Measurements from ENCODE around the gene RMC1. TPM values are rescaled to one million over a fixed set of nuclear protein-coding genes. Genes with fewer than 3 reads are reported as not detected.
A peak's percentile ranks its signal among the peaks of the same experiment; 100 is the strongest.

The RMC1 gene
- total and polyA plus RNA-seq, 2 of the 13 experiments (the other 11 are each of a cell fraction or from before 2014, with no cell fraction given) = 9.4 to 19.5 TPM

GRCh38 chr18:23556145-23556780 lies 53.0 kb downstream of the RMC1 start (continued):
- no peak for TF ChIP-seq ZFP36 (IDR thresholded peaks at IDR 0.05; ENCODE audit: borderline replicate concordance, low read depth, low read length, partially characterized antibody)
- 0 out of 2 replicates have a peak, but pooled peaks have one; percentile 57 for TF ChIP-seq IRF9 (CRISPR knock-in tag; IDR thresholded peaks at IDR 0.05; ENCODE audit: borderline replicate concordance)
- TF ChIP-seq, protein P1, sequence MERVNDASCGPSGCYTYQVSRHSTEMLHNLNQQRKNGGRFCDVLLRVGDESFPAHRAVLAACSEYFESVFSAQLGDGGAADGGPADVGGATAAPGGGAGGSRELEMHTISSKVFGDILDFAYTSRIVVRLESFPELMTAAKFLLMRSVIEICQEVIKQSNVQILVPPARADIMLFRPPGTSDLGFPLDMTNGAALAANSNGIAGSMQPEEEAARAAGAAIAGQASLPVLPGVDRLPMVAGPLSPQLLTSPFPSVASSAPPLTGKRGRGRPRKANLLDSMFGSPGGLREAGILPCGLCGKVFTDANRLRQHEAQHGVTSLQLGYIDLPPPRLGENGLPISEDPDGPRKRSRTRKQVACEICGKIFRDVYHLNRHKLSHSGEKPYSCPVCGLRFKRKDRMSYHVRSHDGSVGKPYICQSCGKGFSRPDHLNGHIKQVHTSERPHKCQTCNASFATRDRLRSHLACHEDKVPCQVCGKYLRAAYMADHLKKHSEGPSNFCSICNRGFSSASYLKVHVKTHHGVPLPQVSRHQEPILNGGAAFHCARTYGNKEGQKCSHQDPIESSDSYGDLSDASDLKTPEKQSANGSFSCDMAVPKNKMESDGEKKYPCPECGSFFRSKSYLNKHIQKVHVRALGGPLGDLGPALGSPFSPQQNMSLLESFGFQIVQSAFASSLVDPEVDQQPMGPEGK (CRISPR knock-in tag; IDR thresholded peaks at IDR 0.05) = peak; percentile 80
- peak; percentile 68; the same call in 1 of the 2 replicates for TF ChIP-seq REPIN1 (CRISPR knock-in tag; IDR thresholded peaks at IDR 0.05; ENCODE audit: borderline replicate concordance, low read depth)
- 0 out of 2 replicates have a peak, but pooled peaks have one; percentile 52 for TF ChIP-seq BRF2 (CRISPR knock-in tag; IDR thresholded peaks at IDR 0.05)
- peak; percentile 91 for TF ChIP-seq ZFX (CRISPR knock-in tag; IDR thresholded peaks at IDR 0.05; ENCODE audit: low read depth)
- no peak for TF ChIP-seq HOXA9 (CRISPR knock-in tag; IDR thresholded peaks at IDR 0.05; ENCODE audit: borderline replicate concordance)
- 0 out of 2 replicates have a peak, but pooled peaks have one; percentile 29 for TF ChIP-seq CHD2 (IDR thresholded peaks at IDR 0.05; ENCODE audit: low read depth, low read length)
- no peak for TF ChIP-seq ZC3H13 (CRISPR knock-in tag; IDR thresholded peaks at IDR 0.05)
- peak; percentile 99 for TF ChIP-seq SALL1 (CRISPR knock-in tag; IDR thresholded peaks at IDR 0.05)
- TF ChIP-seq SMC3 (IDR thresholded peaks at IDR 0.05; ENCODE audit: low read length) = peak; percentile 33; the same call in 1 of the 2 replicates
- TF ChIP-seq BATF2 (CRISPR knock-in tag; IDR thresholded peaks at IDR 0.05) = no peak
- TF ChIP-seq ZNF792 (CRISPR knock-in tag; IDR thresholded peaks at IDR 0.05) = peak; percentile 79
- TF ChIP-seq ZEB1 (IDR thresholded peaks at IDR 0.05; ENCODE audit: insufficient replicate concordance, low read depth) = peak; percentile 89
- peak; percentile 92 for TF ChIP-seq KDM6A (CRISPR knock-in tag; IDR thresholded peaks at IDR 0.05; ENCODE audit: low read depth)
- TF ChIP-seq ZNF225 (CRISPR knock-in tag; IDR thresholded peaks at IDR 0.05) = peak; percentile 78; the same call in 1 of the 2 replicates
- peak; percentile 92 for TF ChIP-seq ZBTB38 (CRISPR knock-in tag; IDR thresholded peaks at IDR 0.05)
- no peak for TF ChIP-seq FLYWCH1 (CRISPR knock-in tag; IDR thresholded peaks at IDR 0.05)
- no peak for TF ChIP-seq MAFF (IDR thresholded peaks at IDR 0.05; ENCODE audit: low read depth, low read length)
- TF ChIP-seq ZNF788 (CRISPR knock-in tag; IDR thresholded peaks at IDR 0.05; ENCODE audit: borderline replicate concordance) = peak; percentile 93; the same call in 1 of the 2 replicates
- no peak for TF ChIP-seq ZNF558 (CRISPR knock-in tag; IDR thresholded peaks at IDR 0.05; ENCODE audit: borderline replicate concordance)
- TF ChIP-seq MEIS2 (CRISPR knock-in tag; IDR thresholded peaks at IDR 0.05) = peak; percentile 93
- peak in 1 of 2 experiments; percentile 82; a peak in 2 of 4 replicates for TF ChIP-seq EP300 (IDR thresholded peaks at IDR 0.05; ENCODE audit: low read depth in 2 of 2, low read length in 2 of 2)
- TF ChIP-seq EP300 (CRISPR knock-in tag; IDR thresholded peaks at IDR 0.05; ENCODE audit: borderline replicate concordance) = peak; percentile 74; the same call in 1 of the 2 replicates
- TF ChIP-seq ZNF564 (CRISPR knock-in tag; IDR thresholded peaks at IDR 0.05) = peak; percentile 36; the same call in 1 of the 2 replicates
- peak; percentile 67; the same call in 1 of the 2 replicates for TF ChIP-seq NFKB2 (CRISPR knock-in tag; IDR thresholded peaks at IDR 0.05; ENCODE audit: borderline replicate concordance)
- TF ChIP-seq ELF3 (CRISPR knock-in tag; IDR thresholded peaks at IDR 0.05) = peak; percentile 77

Data from HepG2 (cell line).